GM20431 (cell line): ENCODE data around the gene MLLT10.
"Not testable (repeated sequence)": the region's sequence is repeated elsewhere in the genome, so short reads cannot be mapped to it uniquely, and the experiment has no call there.

Experiments used
- in situ Hi-C: fragments of 300-500 bp; cut with MseI, MboI; formaldehyde crosslinking; loops from one replicate; pipeline ENCODE4 v1.15.0; 2020; ENCODE audit warnings: low sequenced_read_pairs; ENCODE audit not compliant: unreplicated experiment

Gene MLLT10

GRCh38 chr10:21624421-21624820 lies 90.4 kb downstream of the MLLT10 start:
- in situ Hi-C loops: not testable (repeated sequence)

- in situ Hi-C loops: no loop called here
Measured at GRCh38 chr10:21624951-21625350, 90.9 kb downstream of the MLLT10 start.

- in situ Hi-C loops: no loop called here
Measured at GRCh38 chr10:21625623-21626229, 91.7 kb downstream of the MLLT10 start.

- in situ Hi-C loops: no loop called here
Measured at GRCh38 chr10:21626457-21627161, 92.6 kb downstream of the MLLT10 start.

GRCh38 chr10:21627331-21627730 lies 93.3 kb downstream of the MLLT10 start:
- in situ Hi-C loops: no loop called here

GRCh38 chr10:21628023-21628422 lies 94.0 kb downstream of the MLLT10 start:
- in situ Hi-C loops: no loop called here

- in situ Hi-C loops: not testable (repeated sequence)
Measured at GRCh38 chr10:21628645-21629044, 94.6 kb downstream of the MLLT10 start.

- in situ Hi-C loops: no loop called here
Measured at GRCh38 chr10:21634599-21635365, 100.8 kb downstream of the MLLT10 start.

GRCh38 chr10:21637795-21638194 lies 103.8 kb downstream of the MLLT10 start:
- in situ Hi-C loops: no loop called here

GRCh38 chr10:21638681-21639080 lies 104.6 kb downstream of the MLLT10 start:
- in situ Hi-C loops: no loop called here

GRCh38 chr10:21648040-21648439 lies 114.0 kb downstream of the MLLT10 start:
- in situ Hi-C loops: no loop called here

- in situ Hi-C loops: no loop called here
Measured at GRCh38 chr10:21649454-21649872, 115.4 kb downstream of the MLLT10 start.

- in situ Hi-C loops: no loop called here
Measured at GRCh38 chr10:21650353-21650752, 116.3 kb downstream of the MLLT10 start.

- in situ Hi-C loops: no loop called here
Measured at GRCh38 chr10:21655236-21655635, 121.2 kb downstream of the MLLT10 start.

- in situ Hi-C loops: no loop called here
Measured at GRCh38 chr10:21655687-21656086, 121.7 kb downstream of the MLLT10 start.

GRCh38 chr10:21661087-21661486 lies 127.1 kb downstream of the MLLT10 start:
- in situ Hi-C loops: no loop called here

- in situ Hi-C loops: no loop called here
Measured at GRCh38 chr10:21661935-21662334, 127.9 kb downstream of the MLLT10 start.

- in situ Hi-C loops: no loop called here
Measured at GRCh38 chr10:21662635-21663034, 128.6 kb downstream of the MLLT10 start.

GRCh38 chr10:21668831-21669230 lies 134.8 kb downstream of the MLLT10 start:
- in situ Hi-C loops: no loop called here

GRCh38 chr10:21670391-21670790 lies 136.4 kb downstream of the MLLT10 start:
- in situ Hi-C loops: no loop called here

GRCh38 chr10:21673668-21674067 lies 139.6 kb downstream of the MLLT10 start:
- in situ Hi-C loops: no loop called here
